HG02588 (cell line): ENCODE results near the gene TPCN2.

Experiments
- ATAC-seq: cut with Tn5 transposase; IDR thresholded peaks from one replicate; pipeline ENCODE4 v1.9.1; 2021; ENCODE audit warnings: mild to moderate bottlenecking, moderate library complexity; ENCODE audit not compliant: unreplicated experiment

TPCN2 gene

DNA sequence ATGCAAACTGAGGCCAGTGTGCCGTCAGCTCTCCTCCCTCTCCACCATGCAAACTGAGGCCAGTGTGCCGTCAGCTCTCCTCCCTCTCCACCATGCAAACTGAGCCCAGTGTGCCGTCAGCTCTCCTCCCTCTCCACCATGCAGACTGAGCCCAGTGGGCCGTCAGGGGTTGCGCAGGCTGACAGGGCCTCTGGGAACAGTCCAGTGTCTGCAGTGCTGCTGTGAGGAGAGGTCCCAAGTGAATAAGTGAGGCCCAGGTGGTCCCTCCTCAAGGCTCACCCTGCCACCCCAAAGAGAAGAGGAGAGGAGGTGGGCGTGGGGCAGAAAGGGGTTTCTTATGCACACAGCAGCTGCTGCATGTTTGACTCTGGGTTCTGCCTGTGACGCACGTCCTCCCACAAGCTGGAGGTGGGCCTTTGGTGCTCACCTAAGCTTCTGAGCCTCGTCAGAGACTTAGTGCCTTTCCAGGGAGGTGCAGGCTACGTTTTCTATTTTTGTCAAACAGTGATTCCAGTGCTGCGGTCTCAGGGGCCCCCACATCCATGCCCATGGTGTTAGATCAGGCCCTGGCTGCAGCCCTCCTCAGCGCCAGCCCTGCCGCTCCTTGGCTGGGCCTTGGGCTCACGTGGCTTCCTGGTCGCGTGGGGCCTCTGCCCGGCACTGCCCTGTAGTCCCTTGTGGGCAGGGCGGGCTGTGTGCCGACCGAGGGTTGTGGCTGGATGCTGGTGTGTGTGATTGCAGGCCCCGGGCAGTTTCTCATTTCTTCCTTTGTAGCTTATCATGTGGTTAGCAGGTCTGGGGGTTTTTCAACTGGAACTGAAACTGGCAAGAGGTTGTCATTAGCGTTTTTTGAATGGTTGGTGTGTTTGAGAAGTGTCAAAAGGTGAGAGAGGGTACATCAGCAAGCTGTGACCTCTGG, 7.1 kb downstream of the TPCN2 start:
- ATAC-seq, result peak; percentile 72

- no peak for ATAC-seq
These were observed 8.5 kb downstream of the TPCN2 start for GRCh38 chr11:69057236-69057635.

DNA sequence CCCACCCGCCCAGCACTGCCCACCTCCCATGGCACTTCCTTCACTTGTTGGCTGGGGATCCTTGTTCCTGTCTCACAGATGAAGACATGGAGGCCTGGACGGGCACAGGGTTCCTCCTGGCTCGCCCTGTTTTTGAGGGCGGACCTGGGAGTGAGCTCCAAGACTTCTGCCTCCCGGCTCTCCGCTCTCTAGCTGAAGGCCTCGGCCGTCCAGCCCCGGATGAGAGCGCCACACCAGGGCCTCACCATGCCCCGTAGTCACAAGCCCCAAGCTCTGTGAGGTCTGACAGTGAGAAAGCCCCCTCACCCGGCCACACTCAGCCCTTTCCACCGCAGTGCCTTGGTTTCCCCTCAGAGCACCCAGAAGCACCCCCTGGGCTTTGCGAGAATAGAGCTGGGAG, 9.1 kb downstream of the TPCN2 start:
- no peak for ATAC-seq

DNA sequence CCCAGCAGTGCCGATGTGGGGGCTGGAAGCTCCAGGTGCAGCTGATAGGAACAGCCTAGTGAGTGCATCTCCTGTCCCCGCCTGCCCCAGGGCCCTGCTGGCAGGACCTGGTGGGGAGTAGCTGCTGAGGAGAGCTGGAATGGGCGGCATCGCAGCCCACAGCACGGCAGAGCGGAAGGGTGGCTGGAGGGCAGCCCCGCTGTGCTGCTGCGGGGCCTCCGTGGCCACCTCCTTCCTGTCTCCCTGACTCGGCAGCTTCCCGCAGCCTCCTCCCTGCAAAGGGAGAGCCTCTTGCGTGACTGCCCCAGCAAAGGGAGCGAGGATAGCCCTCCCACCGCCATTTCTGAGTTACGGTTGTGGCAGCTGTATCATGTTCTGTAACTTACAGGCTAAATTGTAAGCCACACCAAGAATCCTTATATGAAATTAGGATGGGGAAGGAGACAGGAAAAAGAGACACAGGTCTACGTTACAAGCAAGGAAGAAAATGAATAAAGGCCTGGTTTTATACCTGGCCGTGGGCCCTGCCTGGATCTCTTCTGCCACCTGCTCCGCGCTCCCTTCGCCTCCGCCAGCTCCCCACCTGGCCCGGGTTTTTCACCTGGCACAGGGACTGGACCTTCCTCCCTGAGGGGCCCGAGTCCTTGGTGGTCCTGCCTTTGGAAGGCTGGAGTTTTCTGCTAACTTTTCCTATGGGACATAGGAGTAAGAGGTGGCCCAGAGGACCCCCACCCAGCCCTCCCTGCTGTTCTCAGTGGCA, 10.0 kb downstream of the TPCN2 start:
- ATAC-seq, result no peak

DNA sequence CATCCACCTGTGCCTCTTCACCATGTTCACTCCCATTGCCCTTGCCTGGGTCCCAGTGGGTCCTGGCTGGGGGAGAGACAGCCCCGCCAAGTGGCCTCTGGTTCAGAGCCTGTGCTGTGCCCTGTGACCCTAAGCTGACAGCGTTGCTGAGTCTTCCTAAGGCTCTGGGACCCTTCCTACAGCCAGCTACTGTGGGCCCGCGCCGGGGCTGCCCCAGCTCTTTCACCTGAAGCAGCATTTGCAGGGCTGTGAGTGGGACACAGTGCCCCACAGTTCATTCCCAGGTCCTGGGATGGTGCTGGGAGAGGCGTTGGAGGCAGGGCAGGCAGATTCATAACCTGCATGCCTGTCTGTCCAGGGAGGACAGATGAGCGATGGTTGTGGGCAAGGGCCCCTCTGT, 10.7 kb downstream of the TPCN2 start:
- no peak for ATAC-seq

GRCh38 chr11:69059985-69060384, 11.3 kb downstream of the TPCN2 start:
- ATAC-seq, result no peak

DNA sequence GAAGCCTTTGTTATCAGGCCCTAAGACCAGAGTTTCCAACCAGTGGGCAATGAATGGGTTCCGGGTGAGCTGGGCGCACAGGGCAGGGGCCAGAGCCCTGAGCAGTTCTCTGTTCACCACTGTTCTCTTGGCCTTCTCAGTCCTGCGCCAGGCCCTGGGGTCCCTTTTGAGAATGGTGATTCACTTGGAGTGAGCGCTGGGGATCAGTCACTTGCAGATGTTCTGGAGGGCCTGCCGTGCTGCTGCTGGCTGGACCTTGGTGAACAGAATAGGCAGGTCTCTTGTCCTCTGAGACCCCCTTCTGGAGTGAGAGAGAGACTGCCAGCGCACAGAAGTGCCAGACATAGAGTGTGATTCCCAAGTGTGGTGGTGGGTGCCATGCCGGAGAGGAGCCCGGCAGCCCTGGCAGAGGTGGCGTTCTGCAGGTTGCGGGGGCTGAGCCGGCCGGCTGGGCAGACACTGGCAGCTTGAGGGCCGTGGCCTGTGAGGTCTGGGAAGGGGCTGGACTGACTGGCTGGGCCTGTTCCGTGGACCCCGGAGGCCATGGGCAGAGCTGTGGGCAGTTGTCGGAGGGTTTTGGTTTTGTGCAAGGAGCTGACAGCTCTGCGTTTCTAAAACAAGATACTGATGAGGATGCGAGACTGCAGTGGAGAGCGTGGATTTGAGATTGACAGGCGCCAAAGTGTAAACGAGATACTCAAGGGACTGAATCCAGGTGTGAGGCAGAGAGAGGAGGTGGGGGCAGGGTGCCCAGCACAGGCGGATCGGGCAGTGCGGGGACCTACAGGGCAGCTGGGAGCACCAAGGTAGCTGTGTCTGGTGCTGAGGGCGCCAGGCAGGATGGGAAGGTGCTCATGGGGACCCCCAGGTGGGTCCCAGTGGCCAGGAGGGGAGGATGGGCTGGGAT, 12.3 kb downstream of the TPCN2 start:
- no peak for ATAC-seq

- ATAC-seq, result no peak
These were observed 13.0 kb downstream of the TPCN2 start for GRCh38 chr11:69061713-69062053.

GRCh38 chr11:69062169-69062855, 13.6 kb downstream of the TPCN2 start:
- no peak for ATAC-seq

DNA sequence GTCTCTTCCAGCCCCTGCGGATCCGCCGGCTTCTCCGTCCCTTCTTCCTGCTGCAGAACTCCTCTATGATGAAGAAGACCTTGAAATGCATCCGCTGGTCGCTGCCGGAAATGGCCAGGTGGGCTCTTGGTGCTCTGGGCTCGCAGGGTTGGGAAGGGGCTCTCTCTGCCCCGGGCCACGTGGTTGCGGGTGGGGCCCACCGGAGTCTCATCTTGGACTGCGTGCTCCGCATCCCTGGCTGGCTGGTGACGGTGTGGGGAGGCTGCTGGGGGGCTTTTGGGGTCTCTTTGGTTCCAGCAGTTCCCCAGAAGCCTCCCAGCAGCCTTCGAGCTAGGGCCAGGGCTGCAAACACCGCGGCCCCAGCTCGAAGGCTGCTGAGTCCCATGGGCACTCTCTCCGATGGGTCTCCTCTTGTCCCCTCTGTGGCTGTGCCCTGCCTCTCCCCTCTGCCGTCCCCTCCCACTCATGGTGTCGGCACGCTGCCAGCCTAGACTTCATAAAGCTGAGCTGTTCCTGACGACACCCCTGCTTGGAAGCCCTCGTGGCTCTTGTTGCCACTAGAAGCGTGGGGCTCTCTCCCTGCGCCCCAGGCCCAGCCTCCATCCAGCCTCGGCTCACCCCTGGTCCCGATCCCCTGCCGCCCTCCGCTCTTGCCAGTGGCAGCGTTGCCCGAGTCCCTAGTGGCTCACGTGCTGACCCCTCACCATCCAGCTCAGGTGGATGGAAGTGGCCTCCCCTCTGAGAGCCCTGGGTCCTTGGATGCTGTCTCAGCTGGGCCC, 14.3 kb downstream of the TPCN2 start:
- ATAC-seq, result no peak

DNA sequence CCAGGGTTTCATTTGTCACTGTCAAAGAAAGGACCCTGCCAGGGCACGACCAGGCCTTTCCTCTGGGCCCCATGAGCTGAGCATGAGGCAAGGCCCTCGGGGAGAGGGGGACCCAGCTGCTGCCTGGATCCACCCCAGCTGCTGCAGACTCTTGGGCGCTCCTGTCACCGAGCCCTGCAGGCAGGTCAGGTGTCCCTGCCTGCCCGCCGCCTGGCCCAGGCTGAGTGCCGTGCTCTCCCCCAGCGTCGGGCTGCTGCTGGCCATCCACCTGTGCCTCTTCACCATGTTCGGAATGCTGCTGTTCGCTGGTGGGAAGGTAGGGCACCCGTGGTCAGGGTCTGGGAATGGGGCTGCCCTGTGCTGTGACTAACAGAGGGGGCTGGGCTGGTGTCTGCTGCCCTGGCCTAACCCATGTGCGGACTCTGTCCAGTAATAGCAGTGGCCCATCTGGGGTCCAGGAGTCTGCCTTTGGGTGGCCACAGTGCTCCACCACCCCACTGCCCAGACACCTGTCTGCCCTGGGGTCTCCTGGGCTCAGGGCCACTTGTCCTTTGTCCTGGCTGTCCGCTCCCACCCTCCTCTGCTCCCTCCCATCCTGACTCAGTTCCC, 15.0 kb downstream of the TPCN2 start:
- no peak for ATAC-seq

DNA sequence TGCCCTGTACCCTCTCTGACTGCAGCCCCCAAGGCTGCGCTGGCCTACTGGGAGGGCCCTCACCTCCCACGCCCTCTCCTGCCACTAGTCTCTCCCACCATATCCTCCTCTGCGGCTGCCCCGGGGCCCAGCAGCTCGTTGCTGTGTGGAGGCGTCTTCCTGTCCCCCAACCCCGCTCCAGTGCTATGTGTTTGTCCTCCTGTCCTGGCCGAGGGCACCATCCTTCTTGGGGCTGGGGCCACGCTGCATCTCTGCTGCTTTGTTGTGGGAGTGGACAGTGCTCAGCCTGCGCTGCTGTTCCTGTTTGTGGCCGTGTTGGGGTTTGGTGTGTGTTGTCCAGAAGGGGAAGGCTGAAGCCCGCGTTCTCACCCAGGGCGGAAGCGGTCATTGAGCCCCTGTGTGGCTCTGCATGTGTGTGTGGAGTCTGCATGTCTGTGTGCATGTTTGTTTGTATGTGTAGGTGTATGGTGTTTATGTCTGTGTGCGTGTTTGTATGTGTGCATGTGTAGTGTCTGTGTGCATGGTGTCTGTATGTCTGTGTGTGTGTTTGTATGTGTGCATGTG, 15.7 kb downstream of the TPCN2 start:
- no peak for ATAC-seq

GRCh38 chr11:69065147-69065710, 16.5 kb downstream of the TPCN2 start:
- no peak for ATAC-seq

- ATAC-seq, result no peak
These were observed 17.7 kb downstream of the TPCN2 start for GRCh38 chr11:69066122-69067112.

GRCh38 chr11:69067200-69067599, 18.5 kb downstream of the TPCN2 start:
- ATAC-seq, result no peak

GRCh38 chr11:69071086-69071800, 22.5 kb downstream of the TPCN2 start:
- ATAC-seq, result no peak

DNA sequence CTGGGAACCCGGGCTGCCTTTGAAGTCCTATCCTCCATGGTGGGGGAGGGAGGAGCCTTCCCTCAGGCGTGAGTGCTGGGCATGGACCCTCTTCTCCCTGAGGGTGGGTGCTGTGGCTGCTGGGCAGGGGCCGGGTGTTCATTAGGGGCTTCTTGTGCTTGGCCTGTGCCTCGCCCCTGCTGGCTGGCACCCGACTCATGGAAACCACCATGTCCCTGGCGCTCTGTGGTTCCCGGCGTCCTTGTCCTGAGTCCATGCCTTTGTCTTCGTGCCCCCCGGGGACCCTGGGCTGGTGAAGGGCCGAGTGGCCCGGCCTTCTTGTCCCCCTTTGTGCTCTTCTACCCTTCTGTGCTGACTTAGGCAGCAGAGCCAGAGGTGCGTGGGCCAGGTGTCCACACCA, 23.2 kb downstream of the TPCN2 start:
- ATAC-seq, result no peak
